Right lobe of liver (tissue), 6 donors: ENCODE data around the gene UBN2. TPM values are rescaled to one million over a fixed set of nuclear protein-coding genes. Genes with fewer than 3 reads are reported as not detected.
"Not testable (repeated sequence)": the region's sequence is repeated elsewhere in the genome, so short reads cannot be mapped to it uniquely, and the experiment has no call there.

Source experiments
- ATAC-seq, 4 donors: fragments of 200-7000 bp; cut with Tn5 transposase; one replicate each; pipeline ENCODE4 v1.9.1; 2020; ENCODE audit warnings: mild to moderate bottlenecking in 4 of 4, moderate library complexity in 4 of 4
- DNase-seq, 3 donors: peaks; one replicate each; pipeline ENCODE4 v3.0.0-alpha.2; 2020
- H3K27ac ChIP-seq, 3 donors: fragments of 200-600 bp; one replicate each; pipeline ENCODE4 v1.8.0; 2022
- H3K27me3 ChIP-seq, 2 donors: fragments of 200-600 bp; one replicate each; pipeline ENCODE4 v1.8.0; 2022
- H3K36me3 ChIP-seq, 4 donors: fragments of 200-600 bp; sonication (generic) in 1 of 4; one replicate each; pipeline versions ENCODE4 v1.5.1 to v1.8.0; 2017 to 2022; ENCODE audit warnings: control low read depth in 1 of 4
- H3K4me1 ChIP-seq, 4 donors: fragments of 200-600 bp; sonication (generic) in 1 of 4; one replicate each; pipeline versions ENCODE4 v1.5.1 to v1.8.0; 2017 to 2022; ENCODE audit warnings: control low read depth in 1 of 4
- H3K4me3 ChIP-seq, 3 donors: fragments of 200-600 bp; one replicate each; pipeline ENCODE4 v1.8.0; 2022
- H3K9me3 ChIP-seq, 4 donors: fragments of 200-600 bp; sonication (generic) in 1 of 4; one replicate each; pipeline versions ENCODE4 v1.5.1 to v1.8.0; 2017 to 2022; ENCODE audit warnings: control low read depth in 1 of 4
- POLR2A ChIP-seq: fragments of 450-650 bp; IDR thresholded peaks from one replicate; pipeline ENCODE4 v1.6.1; 2017; ENCODE audit warnings: antibody characterized with exemption, mild to moderate bottlenecking
- WGBS: methylation state at CpG from one replicate; pipeline ENCODE4 v1.1.6; 2018; ENCODE audit warnings: low coverage, low lambda C conversion rate; ENCODE audit not compliant: insufficient coverage; ENCODE audit errors: missing lambda C conversion rate; 5-methylcytosine and 5-hydroxymethylcytosine counted together
- intact Hi-C, 2 donors: fragments of 100-400 bp; cut with DNase I; formaldehyde crosslinking; loops; one replicate each; pipeline versions ENCODE4 v1.11.2 to v1.14.1; 2022
- total RNA-seq, 6 experiments: library from RNA; depleted of rRNA in 2 of 6; stranded (reverse); fragments of >200 nt in 2 of 6; fragmentation: NEBNext Ultra II Directional in 3 of 6; extraction: Animal tissue kit (Norgen Biotek cat#: 25700) in 3 of 6; gene quantifications; one replicate each; pipeline versions ENCODE4 v1.1.0 to v1.2.4, GENCODE V29; 2016 to 2023
- TF ChIP-seq, protein P1 (sequence below), 4 donors: fragments of 200-600 bp in 3 of 4; fragments of 450-650 bp in 1 of 4; IDR thresholded peaks; one replicate each; pipeline versions ENCODE4 v1.5.1 to v1.8.0; 2016 to 2022; ENCODE audit warnings: antibody characterized with exemption in 4 of 4, mild to moderate bottlenecking in 2 of 4
- donor health status: DM: no; HTN: yes; CAD: no.
- donor health status: DM: no; HTN: no; CAD: no.
- donor health status: DM: no; HTN: no; CAD: no.
- donor health status: DM: no; HTN: yes; CAD: no.
- donor health status: DM: no; HTN: yes; CAD: no.

The UBN2 gene
- total RNA-seq, 6 experiments from 2014 or later, result 4.5 to 12.0 (median 8.1) TPM

- intact Hi-C loops, result no loop called here
- 62% methylated on average over 6 of the region's 11 CpGs for WGBS
- H3K27me3 ChIP-seq, result no peaks in the 10 kb centered on the region
- no peaks in the 10 kb centered on the region for H3K9me3 ChIP-seq
- H3K36me3 ChIP-seq, result no peaks in the 10 kb centered on the region
- no peaks in the 10 kb centered on the region for H3K4me1 ChIP-seq
- ATAC-seq (peak in 3 of 4 donors; percentile 20 to 48 (median 42)), DNase-seq (no peak)
- TF ChIP-seq POLR2A, result no peak
- TF ChIP-seq, protein P1, sequence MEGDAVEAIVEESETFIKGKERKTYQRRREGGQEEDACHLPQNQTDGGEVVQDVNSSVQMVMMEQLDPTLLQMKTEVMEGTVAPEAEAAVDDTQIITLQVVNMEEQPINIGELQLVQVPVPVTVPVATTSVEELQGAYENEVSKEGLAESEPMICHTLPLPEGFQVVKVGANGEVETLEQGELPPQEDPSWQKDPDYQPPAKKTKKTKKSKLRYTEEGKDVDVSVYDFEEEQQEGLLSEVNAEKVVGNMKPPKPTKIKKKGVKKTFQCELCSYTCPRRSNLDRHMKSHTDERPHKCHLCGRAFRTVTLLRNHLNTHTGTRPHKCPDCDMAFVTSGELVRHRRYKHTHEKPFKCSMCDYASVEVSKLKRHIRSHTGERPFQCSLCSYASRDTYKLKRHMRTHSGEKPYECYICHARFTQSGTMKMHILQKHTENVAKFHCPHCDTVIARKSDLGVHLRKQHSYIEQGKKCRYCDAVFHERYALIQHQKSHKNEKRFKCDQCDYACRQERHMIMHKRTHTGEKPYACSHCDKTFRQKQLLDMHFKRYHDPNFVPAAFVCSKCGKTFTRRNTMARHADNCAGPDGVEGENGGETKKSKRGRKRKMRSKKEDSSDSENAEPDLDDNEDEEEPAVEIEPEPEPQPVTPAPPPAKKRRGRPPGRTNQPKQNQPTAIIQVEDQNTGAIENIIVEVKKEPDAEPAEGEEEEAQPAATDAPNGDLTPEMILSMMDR (IDR thresholded peaks at IDR 0.05), result peak in 3 of 4 donors; percentile 15 to 24 (median 17)
- H3K4me3 ChIP-seq, result no peak overlapping the region
- no peak overlapping the region for H3K27ac ChIP-seq
These were observed 90.2 kb downstream of the UBN2 start for GRCh38 chr7:139321071-139321745.

GRCh38 chr7:139324709-139325108 lies 93.7 kb downstream of the UBN2 start:
- H3K4me1 ChIP-seq, H3K9me3 ChIP-seq, H3K27ac ChIP-seq, ATAC-seq, H3K4me3 ChIP-seq, H3K27me3 ChIP-seq, intact Hi-C loops, H3K36me3 ChIP-seq, DNase-seq: not testable (repeated sequence)
- 71% methylated on average over 4 of the region's 11 CpGs for WGBS

DNA sequence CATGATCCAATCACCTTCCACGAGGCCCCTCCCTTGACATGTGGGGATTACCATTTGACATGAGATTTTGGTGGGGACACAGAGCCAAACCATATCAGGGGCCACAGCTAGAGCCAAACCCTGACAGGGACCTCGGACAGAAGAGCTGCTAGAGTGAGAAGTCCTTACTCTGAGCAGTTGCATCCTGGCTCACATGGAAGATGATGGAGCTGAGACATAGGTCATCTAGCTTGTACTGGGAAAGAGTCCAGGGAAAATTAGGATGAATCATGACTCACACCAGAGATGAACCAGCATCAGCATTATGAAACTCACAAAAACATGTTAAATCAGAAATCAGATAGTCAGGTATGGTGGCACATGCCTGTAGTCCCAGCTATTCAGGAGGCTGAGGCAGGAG lies 97.3 kb downstream of the UBN2 start:
- no peaks in the 10 kb centered on the region for H3K36me3 ChIP-seq
- DNase-seq (no peak), ATAC-seq (peak in 1 of 4 donors; percentile 32)
- intact Hi-C loops, result no loop called here
- no peak overlapping the region for H3K27ac ChIP-seq
- TF ChIP-seq, protein P1 (IDR thresholded peaks at IDR 0.05), result no peak
- no peak for TF ChIP-seq POLR2A
- H3K4me1 ChIP-seq, result no peaks in the 10 kb centered on the region
- no peak overlapping the region for H3K4me3 ChIP-seq
- WGBS, result no CpG with 5 or more reads among the region's 2 CpGs
- H3K27me3 ChIP-seq, result no peaks in the 10 kb centered on the region
- no peaks in the 10 kb centered on the region for H3K9me3 ChIP-seq

- intact Hi-C loops, result no loop called here
- Histone ChIP-seq H3K36me3 (no peaks in the 10 kb centered on the region), H3K4me3 (no peak overlapping the region), H3K9me3 (no peaks in the 10 kb centered on the region), H3K27ac (no peak overlapping the region), H3K27me3 (no peaks in the 10 kb centered on the region), H3K4me1 (no peaks in the 10 kb centered on the region)
- TF ChIP-seq POLR2A, result no peak
- TF ChIP-seq, protein P1 (IDR thresholded peaks at IDR 0.05), result no peak
- 47% methylated on average over 1 of the region's 2 CpGs for WGBS
- no peak for DNase-seq
- ATAC-seq, result no peak
These were observed 98.1 kb downstream of the UBN2 start for GRCh38 chr7:139329119-139329518.

DNA sequence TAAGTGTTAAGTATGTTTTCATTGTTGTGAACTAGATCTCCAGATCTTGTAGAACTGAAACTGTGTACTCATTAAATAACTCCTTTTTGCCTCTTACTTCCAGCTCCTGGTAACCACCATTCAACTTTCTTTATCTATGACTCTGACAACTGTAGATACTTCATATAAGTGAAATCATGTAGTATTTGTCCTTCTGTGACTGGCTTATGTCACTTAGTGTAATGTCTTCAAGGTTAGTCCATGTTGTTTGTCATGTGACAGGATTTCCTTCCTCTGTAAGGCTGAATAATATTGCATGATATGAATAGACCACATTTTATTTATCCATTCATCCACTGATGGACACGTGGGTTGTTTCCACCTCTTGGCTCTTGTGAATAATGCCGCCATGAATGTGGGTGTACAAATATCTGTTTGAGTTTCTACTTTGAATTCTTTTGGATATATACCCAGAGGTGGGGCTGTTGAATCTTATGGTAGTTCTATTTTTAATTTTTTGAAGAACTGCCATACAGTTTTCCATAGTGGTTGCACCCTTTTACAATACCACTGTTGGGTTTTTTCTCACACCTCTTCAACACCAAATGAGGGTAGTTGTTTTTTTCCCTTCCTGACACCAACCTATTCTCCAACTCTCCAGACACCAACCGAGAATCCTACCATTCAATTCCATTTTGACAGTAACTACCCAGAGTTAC lies 99.4 kb downstream of the UBN2 start:
- Histone ChIP-seq H3K9me3 (no peaks in the 10 kb centered on the region), H3K4me3 (no peak overlapping the region), H3K27me3 (no peaks in the 10 kb centered on the region), H3K27ac (no peak overlapping the region), H3K36me3 (no peaks in the 10 kb centered on the region), H3K4me1 (no peaks in the 10 kb centered on the region)
- TF ChIP-seq, protein P1 (IDR thresholded peaks at IDR 0.05), result no peak
- no peak for TF ChIP-seq POLR2A
- ATAC-seq (no peak), DNase-seq (no peak)
- WGBS, result 65% methylated on average over 3 of the region's 3 CpGs
- intact Hi-C loops, result no loop called here
